Chondrocyte (in vitro differentiated cells): Measurements from ENCODE around the gene PARP12. TPM values are rescaled to one million over a fixed set of nuclear protein-coding genes. Genes with fewer than 3 reads are reported as not detected.

Experiments used
- DNase-seq: peaks from one replicate; pipeline ENCODE4 v3.0.0; 2021; ENCODE audit warnings: mixed read lengths, low spot score
- H3K27ac Mint-ChIP-seq: one replicate; pipeline ENCODE4 v1.8.0; 2021; ENCODE audit warnings: mild to moderate bottlenecking, moderate library complexity, mixed read lengths; ENCODE audit not compliant: unreplicated experiment
- H3K27me3 Mint-ChIP-seq: 2 replicates; pipeline ENCODE4 v1.8.0; 2021; ENCODE audit warnings: low read depth, mixed read lengths
- H3K36me3 Mint-ChIP-seq: 2 replicates; pipeline ENCODE4 v1.8.0; 2021; ENCODE audit warnings: low read depth, mixed read lengths
- H3K4me1 Mint-ChIP-seq: 2 replicates; pipeline ENCODE4 v1.8.0; 2021; ENCODE audit warnings: low read depth, mild to moderate bottlenecking, mixed read lengths
- H3K4me3 Mint-ChIP-seq: one replicate; pipeline ENCODE4 v1.8.0; 2021; ENCODE audit warnings: mild to moderate bottlenecking, moderate library complexity, mixed read lengths; ENCODE audit not compliant: unreplicated experiment
- H3K9me3 Mint-ChIP-seq: 2 replicates; pipeline ENCODE4 v1.8.0; 2021; ENCODE audit warnings: low read depth, mixed read lengths
- total RNA-seq: library from RNA; stranded (reverse); gene quantifications from 3 replicates; pipeline ENCODE4 v1.2.1, GENCODE V29; 2021
- TF ChIP-seq, protein P1 (sequence below): fragments of 200-600 bp; sonication (generic); IDR thresholded peaks from 2 replicates; pipeline ENCODE4 v1.5.0; 2021; ENCODE audit warnings: antibody characterized with exemption, mild to moderate bottlenecking, moderate library complexity

The PARP12 gene
- total RNA-seq, 1 donor from 2014 or later, result 9.8 TPM

GRCh38 chr7:140031364-140031763 is 31.4 kb downstream of the PARP12 start:
- TF ChIP-seq, protein P1, sequence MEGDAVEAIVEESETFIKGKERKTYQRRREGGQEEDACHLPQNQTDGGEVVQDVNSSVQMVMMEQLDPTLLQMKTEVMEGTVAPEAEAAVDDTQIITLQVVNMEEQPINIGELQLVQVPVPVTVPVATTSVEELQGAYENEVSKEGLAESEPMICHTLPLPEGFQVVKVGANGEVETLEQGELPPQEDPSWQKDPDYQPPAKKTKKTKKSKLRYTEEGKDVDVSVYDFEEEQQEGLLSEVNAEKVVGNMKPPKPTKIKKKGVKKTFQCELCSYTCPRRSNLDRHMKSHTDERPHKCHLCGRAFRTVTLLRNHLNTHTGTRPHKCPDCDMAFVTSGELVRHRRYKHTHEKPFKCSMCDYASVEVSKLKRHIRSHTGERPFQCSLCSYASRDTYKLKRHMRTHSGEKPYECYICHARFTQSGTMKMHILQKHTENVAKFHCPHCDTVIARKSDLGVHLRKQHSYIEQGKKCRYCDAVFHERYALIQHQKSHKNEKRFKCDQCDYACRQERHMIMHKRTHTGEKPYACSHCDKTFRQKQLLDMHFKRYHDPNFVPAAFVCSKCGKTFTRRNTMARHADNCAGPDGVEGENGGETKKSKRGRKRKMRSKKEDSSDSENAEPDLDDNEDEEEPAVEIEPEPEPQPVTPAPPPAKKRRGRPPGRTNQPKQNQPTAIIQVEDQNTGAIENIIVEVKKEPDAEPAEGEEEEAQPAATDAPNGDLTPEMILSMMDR, result no peak
- Mint-ChIP-seq H3K9me3 (no peaks in the 10 kb centered on the region), H3K4me3 (no peak overlapping the region), H3K36me3 (peaks cover 14% of the 10 kb centered on the region), H3K27ac (no peak overlapping the region), H3K4me1 (peaks cover 9% of the 10 kb centered on the region), H3K27me3 (no peaks in the 10 kb centered on the region)
- DNase-seq, result no peak

GRCh38 chr7:140029072-140029471 is 33.7 kb downstream of the PARP12 start:
- Mint-ChIP-seq H3K4me1 (no peaks in the 10 kb centered on the region), H3K9me3 (no peaks in the 10 kb centered on the region), H3K27ac (no peak overlapping the region), H3K36me3 (peaks cover 24% of the 10 kb centered on the region), H3K27me3 (no peaks in the 10 kb centered on the region), H3K4me3 (no peak overlapping the region)
- TF ChIP-seq, protein P1, result no peak
- DNase-seq, result no peak

- H3K27me3 Mint-ChIP-seq, result no peaks in the 10 kb centered on the region
- H3K27ac Mint-ChIP-seq, result no peak overlapping the region
- TF ChIP-seq, protein P1, result no peak
- H3K4me1 Mint-ChIP-seq, result no peaks in the 10 kb centered on the region
- H3K9me3 Mint-ChIP-seq, result no peaks in the 10 kb centered on the region
- peaks cover 25% of the 10 kb centered on the region for H3K36me3 Mint-ChIP-seq
- no peak for DNase-seq
- H3K4me3 Mint-ChIP-seq, result no peak overlapping the region
Measured at GRCh38 chr7:140028311-140028710, 34.4 kb downstream of the PARP12 start.

DNA sequence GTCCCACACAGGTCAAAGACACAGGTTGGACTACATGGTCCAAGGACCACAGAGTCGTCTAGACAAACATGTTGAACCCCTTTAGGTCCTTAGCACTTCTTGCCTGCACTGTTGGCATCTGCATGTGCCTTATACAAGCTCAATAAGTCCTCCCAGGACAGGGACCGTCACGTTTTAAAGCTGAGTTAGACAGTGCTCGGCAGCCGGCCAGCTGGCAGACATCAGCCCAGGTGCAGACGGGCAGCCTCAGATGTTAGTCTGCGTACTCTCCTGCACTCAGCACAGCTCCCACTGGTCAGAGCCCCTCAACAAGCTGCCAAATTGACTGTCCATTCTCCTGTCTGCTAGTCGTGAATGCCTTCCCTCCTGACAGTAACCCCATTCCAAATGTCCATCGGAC is 34.9 kb downstream of the PARP12 start:
- Mint-ChIP-seq H3K27me3 (no peaks in the 10 kb centered on the region), H3K4me1 (peaks cover 4% of the 10 kb centered on the region), H3K36me3 (peaks cover 23% of the 10 kb centered on the region), H3K4me3 (no peak overlapping the region), H3K9me3 (no peaks in the 10 kb centered on the region), H3K27ac (no peak overlapping the region)
- no peak for DNase-seq
- TF ChIP-seq, protein P1, result no peak

GRCh38 chr7:140026935-140027334 is 35.8 kb downstream of the PARP12 start:
- Mint-ChIP-seq H3K27ac (no peak overlapping the region), H3K4me3 (no peak overlapping the region), H3K27me3 (no peaks in the 10 kb centered on the region), H3K9me3 (no peaks in the 10 kb centered on the region), H3K4me1 (peaks cover 13% of the 10 kb centered on the region), H3K36me3 (peaks cover 18% of the 10 kb centered on the region)
- DNase-seq, result no peak
- TF ChIP-seq, protein P1, result no peak
